ENCODE results near the gene KCNIP1.

The KCNIP1 gene

GRCh38 chr5:170476704-170477103, 27.1 kb upstream of the KCNIP1 start:
- no peak for DNase-seq
- Mint-ChIP-seq H3K27me3 (peaks cover 11% of the 10 kb centered on the region), H3K36me3 (ENCODE audit: low read depth) (no peaks in the 10 kb centered on the region), H3K4me3 (no peak overlapping the region), H3K27ac (no peak overlapping the region), H3K9me3 (no peaks in the 10 kb centered on the region), H3K4me1 (no peaks in the 10 kb centered on the region)
- ATAC-seq, result no peak

- Mint-ChIP-seq H3K4me3 (no peak overlapping the region), H3K27me3 (peaks cover 10% of the 10 kb centered on the region), H3K36me3 (ENCODE audit: low read depth) (no peaks in the 10 kb centered on the region), H3K27ac (no peak overlapping the region), H3K9me3 (no peaks in the 10 kb centered on the region), H3K4me1 (no peaks in the 10 kb centered on the region)
- DNase-seq, result no peak
- no peak for ATAC-seq
Measured at GRCh38 chr5:170477906-170478305, 25.9 kb upstream of the KCNIP1 start.

- Mint-ChIP-seq H3K4me3 (no peak overlapping the region), H3K9me3 (no peaks in the 10 kb centered on the region)
Measured at GRCh38 chr5:170478306-170478705, 25.5 kb upstream of the KCNIP1 start.

GRCh38 chr5:170479484-170479883, 24.3 kb upstream of the KCNIP1 start:
- Mint-ChIP-seq H3K27me3 (peaks cover 10% of the 10 kb centered on the region), H3K4me1 (no peaks in the 10 kb centered on the region)
- no peak for ATAC-seq

More at GRCh38 chr5:170478306-170478705, 25.5 kb upstream of the KCNIP1 start:
- Mint-ChIP-seq H3K27ac (no peak overlapping the region), H3K27me3 (peaks cover 8% of the 10 kb centered on the region), H3K4me1 (no peaks in the 10 kb centered on the region), H3K36me3 (ENCODE audit: low read depth) (no peaks in the 10 kb centered on the region)
- ATAC-seq, result no peak
- DNase-seq, result no peak

GRCh38 chr5:170480260-170480659, 23.6 kb upstream of the KCNIP1 start:
- DNase-seq, result no peak
- Mint-ChIP-seq H3K4me1 (no peaks in the 10 kb centered on the region), H3K36me3 (ENCODE audit: low read depth) (no peaks in the 10 kb centered on the region), H3K9me3 (no peaks in the 10 kb centered on the region), H3K4me3 (no peak overlapping the region), H3K27ac (no peak overlapping the region), H3K27me3 (peaks cover 10% of the 10 kb centered on the region)
- no peak for ATAC-seq

More at GRCh38 chr5:170479484-170479883, 24.3 kb upstream of the KCNIP1 start:
- H3K27ac Mint-ChIP-seq, result no peak overlapping the region
- DNase-seq, result no peak
- H3K9me3 Mint-ChIP-seq, result no peaks in the 10 kb centered on the region
- no peaks in the 10 kb centered on the region for H3K36me3 Mint-ChIP-seq (ENCODE audit: low read depth)
- H3K4me3 Mint-ChIP-seq, result no peak overlapping the region

GRCh38 chr5:170481849-170482248, 22.0 kb upstream of the KCNIP1 start:
- Mint-ChIP-seq H3K36me3 (ENCODE audit: low read depth) (no peaks in the 10 kb centered on the region), H3K4me1 (no peaks in the 10 kb centered on the region), H3K27me3 (peaks cover 11% of the 10 kb centered on the region), H3K9me3 (no peaks in the 10 kb centered on the region), H3K27ac (no peak overlapping the region), H3K4me3 (no peak overlapping the region)
- no peak for DNase-seq
- ATAC-seq, result no peak

GRCh38 chr5:170482511-170482910, 21.3 kb upstream of the KCNIP1 start:
- Mint-ChIP-seq H3K36me3 (ENCODE audit: low read depth) (no peaks in the 10 kb centered on the region), H3K9me3 (no peaks in the 10 kb centered on the region), H3K27ac (no peak overlapping the region), H3K4me1 (no peaks in the 10 kb centered on the region), H3K27me3 (peaks cover 11% of the 10 kb centered on the region), H3K4me3 (no peak overlapping the region)
- ATAC-seq, result no peak
- no peak for DNase-seq

- no peak for DNase-seq
- ATAC-seq, result no peak
- Mint-ChIP-seq H3K4me1 (no peaks in the 10 kb centered on the region), H3K27ac (no peak overlapping the region), H3K27me3 (peaks cover 11% of the 10 kb centered on the region), H3K4me3 (no peak overlapping the region), H3K9me3 (no peaks in the 10 kb centered on the region), H3K36me3 (ENCODE audit: low read depth) (no peaks in the 10 kb centered on the region)
Measured at GRCh38 chr5:170483701-170484458, 19.9 kb upstream of the KCNIP1 start.

GRCh38 chr5:170484459-170484831, 19.4 kb upstream of the KCNIP1 start:
- Mint-ChIP-seq H3K27ac (no peak overlapping the region), H3K4me3 (no peak overlapping the region)

GRCh38 chr5:170484847-170485615, 18.8 kb upstream of the KCNIP1 start:
- H3K27me3 Mint-ChIP-seq, result peaks cover 10% of the 10 kb centered on the region
- no peaks in the 10 kb centered on the region for H3K9me3 Mint-ChIP-seq
- H3K4me1 Mint-ChIP-seq, result no peaks in the 10 kb centered on the region
- H3K27ac Mint-ChIP-seq, result no peak overlapping the region
- H3K4me3 Mint-ChIP-seq, result no peak overlapping the region
- no peaks in the 10 kb centered on the region for H3K36me3 Mint-ChIP-seq (ENCODE audit: low read depth)
- DNase-seq (no peak), ATAC-seq (no peak)

More at GRCh38 chr5:170484459-170484831, 19.4 kb upstream of the KCNIP1 start:
- Mint-ChIP-seq H3K9me3 (no peaks in the 10 kb centered on the region), H3K36me3 (ENCODE audit: low read depth) (no peaks in the 10 kb centered on the region), H3K27me3 (peaks cover 10% of the 10 kb centered on the region), H3K4me1 (no peaks in the 10 kb centered on the region)
- DNase-seq (no peak), ATAC-seq (no peak)

GRCh38 chr5:170485616-170485911, 18.3 kb upstream of the KCNIP1 start:
- Mint-ChIP-seq H3K4me1 (no peaks in the 10 kb centered on the region), H3K27me3 (peaks cover 8% of the 10 kb centered on the region), H3K4me3 (no peak overlapping the region), H3K36me3 (ENCODE audit: low read depth) (no peaks in the 10 kb centered on the region), H3K27ac (no peak overlapping the region), H3K9me3 (no peaks in the 10 kb centered on the region)
- ATAC-seq (no peak), DNase-seq (no peak)

- no peak overlapping the region for H3K27ac Mint-ChIP-seq
- no peaks in the 10 kb centered on the region for H3K9me3 Mint-ChIP-seq
- DNase-seq, result no peak
- H3K27me3 Mint-ChIP-seq, result peaks cover 7% of the 10 kb centered on the region
- H3K4me3 Mint-ChIP-seq, result no peak overlapping the region
- no peaks in the 10 kb centered on the region for H3K36me3 Mint-ChIP-seq (ENCODE audit: low read depth)
- ATAC-seq, result no peak
- no peaks in the 10 kb centered on the region for H3K4me1 Mint-ChIP-seq
Measured at GRCh38 chr5:170486371-170486770, 17.4 kb upstream of the KCNIP1 start.

- Mint-ChIP-seq H3K36me3 (ENCODE audit: low read depth) (no peaks in the 10 kb centered on the region), H3K4me3 (no peak overlapping the region), H3K4me1 (no peaks in the 10 kb centered on the region), H3K9me3 (no peaks in the 10 kb centered on the region), H3K27me3 (peaks cover 7% of the 10 kb centered on the region), H3K27ac (no peak overlapping the region)
- ATAC-seq (no peak), DNase-seq (no peak)
Measured at GRCh38 chr5:170488570-170488969, 15.2 kb upstream of the KCNIP1 start.

- H3K4me1 Mint-ChIP-seq, result no peaks in the 10 kb centered on the region
Measured at GRCh38 chr5:170489199-170489598, 14.6 kb upstream of the KCNIP1 start.

GRCh38 chr5:170490381-170490780, 13.4 kb upstream of the KCNIP1 start:
- no peaks in the 10 kb centered on the region for H3K36me3 Mint-ChIP-seq (ENCODE audit: low read depth)
- no peak overlapping the region for H3K27ac Mint-ChIP-seq
- H3K4me1 Mint-ChIP-seq, result no peaks in the 10 kb centered on the region
- DNase-seq (no peak), ATAC-seq (no peak)
- H3K9me3 Mint-ChIP-seq, result no peaks in the 10 kb centered on the region
- H3K27me3 Mint-ChIP-seq, result peaks cover 7% of the 10 kb centered on the region
- no peak overlapping the region for H3K4me3 Mint-ChIP-seq

More at GRCh38 chr5:170489199-170489598, 14.6 kb upstream of the KCNIP1 start:
- no peak for ATAC-seq
- no peaks in the 10 kb centered on the region for H3K9me3 Mint-ChIP-seq
- no peak overlapping the region for H3K4me3 Mint-ChIP-seq
- peaks cover 7% of the 10 kb centered on the region for H3K27me3 Mint-ChIP-seq
- H3K27ac Mint-ChIP-seq, result no peak overlapping the region
- H3K36me3 Mint-ChIP-seq (ENCODE audit: low read depth), result no peaks in the 10 kb centered on the region
- no peak for DNase-seq
